G401 (cell line): ENCODE data around the gene BTNL9. TPM values are rescaled to one million over a fixed set of nuclear protein-coding genes. Genes with fewer than 3 reads are reported as not detected.
"Not testable (repeated sequence)": the region's sequence is repeated elsewhere in the genome, so short reads cannot be mapped to it uniquely, and the experiment has no call there.

ENCODE experiments used
- DNase-seq: peaks from one replicate; pipeline ENCODE4 v3.0.0-alpha.2; 2015; ENCODE audit warnings: low spot score
- in situ Hi-C: cut with HindIII; loops from 2 replicates; pipeline ENCODE4 v1.10.0; 2016; ENCODE audit warnings: low sequenced_read_pairs, mixed read lengths
- total RNA-seq: library from RNA; depleted of rRNA; stranded (reverse); fragments of >200 nt; shearing (Covaris generic); gene quantifications from 2 replicates; pipeline ENCODE4 v1.2.3, GENCODE V29; 2014

Gene BTNL9
- total RNA-seq, 1 experiment from 2014 or later: 5.3 TPM

DNA sequence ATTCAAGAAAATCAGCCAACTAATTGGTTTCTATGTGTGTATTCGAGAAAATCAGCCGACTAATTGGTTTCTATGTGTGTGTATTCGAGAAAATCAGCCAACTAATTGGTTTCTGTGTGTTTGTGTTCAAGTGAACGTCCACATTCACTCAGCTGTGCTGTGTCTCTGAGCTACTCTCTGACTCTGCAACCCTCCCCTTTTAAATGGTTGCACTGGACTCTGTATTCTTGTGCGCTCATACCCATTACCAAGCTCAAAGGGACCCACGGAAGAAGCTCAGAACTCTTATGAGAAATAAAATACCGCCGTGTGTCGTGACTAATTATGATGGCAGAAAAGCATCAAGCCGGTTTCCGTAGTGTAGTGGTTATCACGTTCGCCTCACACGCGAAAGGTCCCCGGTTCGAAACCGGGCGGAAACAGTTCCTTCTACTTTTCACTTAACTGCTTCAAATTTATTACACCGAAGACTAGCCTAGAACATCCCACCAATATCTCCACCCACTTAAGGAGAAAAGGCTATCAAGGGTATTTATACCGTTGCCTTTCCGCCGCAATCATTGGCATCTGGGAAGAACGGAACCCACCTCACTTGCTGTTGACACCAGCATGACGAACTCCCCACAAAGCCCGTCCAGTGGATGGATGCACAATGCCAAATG is 56.8 kb downstream of the BTNL9 start:
- DNase-seq, in situ Hi-C loops: not testable (repeated sequence)

GRCh38 chr5:181097383-181097753 is 57.3 kb downstream of the BTNL9 start:
- in situ Hi-C loops, DNase-seq: not testable (repeated sequence)

- DNase-seq, in situ Hi-C loops: not testable (repeated sequence)
These were observed 57.9 kb downstream of the BTNL9 start for GRCh38 chr5:181097759-181098491.

- peak; percentile 7 for DNase-seq
- in situ Hi-C loops: no loop called here
These were observed 58.9 kb downstream of the BTNL9 start for GRCh38 chr5:181098762-181099601.

DNA sequence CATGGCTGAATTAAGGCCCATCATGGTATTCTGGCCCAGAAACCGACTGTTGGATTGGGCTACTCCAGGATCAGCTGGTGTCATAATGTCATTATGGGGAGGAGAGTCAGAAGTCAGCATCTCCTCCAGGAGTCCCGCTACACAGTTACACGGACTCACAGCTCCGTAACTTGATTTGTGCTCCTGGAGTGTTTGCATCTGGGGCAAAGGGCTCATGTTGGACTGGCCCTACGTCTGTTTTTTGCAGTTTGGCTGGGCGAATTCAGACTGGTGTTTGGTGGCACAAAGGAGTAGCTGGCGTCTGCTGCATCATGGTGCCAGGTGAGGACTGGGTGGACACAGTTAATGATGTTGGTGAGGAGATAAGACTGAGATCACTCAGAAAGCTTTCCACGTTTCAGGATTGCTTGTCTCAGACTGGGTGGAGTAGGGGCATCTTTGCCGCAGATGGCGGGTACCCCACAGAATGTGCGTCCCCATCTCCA is 59.6 kb downstream of the BTNL9 start:
- in situ Hi-C loops: no loop called here
- DNase-seq: peak; percentile 5

GRCh38 chr5:181100121-181100875 is 60.2 kb downstream of the BTNL9 start:
- in situ Hi-C loops: no loop called here
- DNase-seq: peak; percentile 25

DNA sequence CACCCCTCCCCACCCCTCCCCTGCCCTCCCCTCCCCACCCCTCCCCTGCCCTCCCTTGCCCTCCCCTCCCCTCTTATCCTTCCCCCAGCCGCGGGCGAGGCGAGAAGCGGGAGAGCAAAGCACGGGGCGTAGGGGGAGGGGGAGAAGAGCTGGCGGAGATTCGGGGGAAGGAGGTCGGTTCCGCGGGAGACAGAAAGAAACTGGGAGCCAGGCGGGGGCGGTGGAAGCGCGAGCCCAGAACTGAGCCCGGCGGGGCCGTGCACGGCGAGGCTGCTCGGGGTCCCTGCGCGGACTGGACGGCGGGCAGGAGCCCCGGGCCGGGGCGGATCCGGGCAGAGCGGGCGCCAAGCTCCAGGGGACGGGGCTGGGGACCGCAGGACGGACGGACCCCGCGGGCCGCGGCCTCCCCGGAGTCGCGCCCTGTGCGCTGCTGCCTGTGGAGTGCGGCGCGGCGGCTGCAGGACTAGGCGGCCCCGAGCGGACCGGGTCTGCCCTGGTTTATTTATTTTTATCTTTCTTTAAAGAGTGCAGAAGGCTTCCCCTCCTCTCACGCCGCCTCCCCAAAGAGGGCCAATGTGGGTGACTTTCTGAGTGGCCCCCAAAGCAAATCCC is 61.1 kb downstream of the BTNL9 start:
- in situ Hi-C loops, DNase-seq: not testable (repeated sequence)

DNA sequence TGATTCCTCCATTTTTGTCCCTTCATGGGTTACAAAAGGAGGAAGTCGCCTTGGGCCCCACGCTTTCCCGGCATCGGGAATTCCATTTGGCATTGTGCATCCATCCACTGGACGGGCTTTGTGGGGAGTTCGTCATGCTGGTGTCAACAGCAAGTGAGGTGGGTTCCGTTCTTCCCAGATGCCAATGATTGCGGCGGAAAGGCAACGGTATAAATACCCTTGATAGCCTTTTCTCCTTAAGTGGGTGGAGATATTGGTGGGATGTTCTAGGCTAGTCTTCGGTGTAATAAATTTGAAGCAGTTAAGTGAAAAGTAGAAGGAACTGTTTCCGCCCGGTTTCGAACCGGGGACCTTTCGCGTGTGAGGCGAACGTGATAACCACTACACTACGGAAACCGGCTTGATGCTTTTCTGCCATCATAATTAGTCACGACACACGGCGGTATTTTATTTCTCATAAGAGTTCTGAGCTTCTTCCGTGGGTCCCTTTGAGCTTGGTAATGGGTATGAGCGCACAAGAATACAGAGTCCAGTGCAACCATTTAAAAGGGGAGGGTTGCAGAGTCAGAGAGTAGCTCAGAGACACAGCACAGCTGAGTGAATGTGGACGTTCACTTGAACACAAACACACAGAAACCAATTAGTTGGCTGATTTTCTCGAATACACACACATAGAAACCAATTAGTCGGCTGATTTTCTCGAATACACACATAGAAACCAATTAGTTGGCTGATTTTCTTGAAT is 62.0 kb downstream of the BTNL9 start:
- DNase-seq, in situ Hi-C loops: not testable (repeated sequence)

DNA sequence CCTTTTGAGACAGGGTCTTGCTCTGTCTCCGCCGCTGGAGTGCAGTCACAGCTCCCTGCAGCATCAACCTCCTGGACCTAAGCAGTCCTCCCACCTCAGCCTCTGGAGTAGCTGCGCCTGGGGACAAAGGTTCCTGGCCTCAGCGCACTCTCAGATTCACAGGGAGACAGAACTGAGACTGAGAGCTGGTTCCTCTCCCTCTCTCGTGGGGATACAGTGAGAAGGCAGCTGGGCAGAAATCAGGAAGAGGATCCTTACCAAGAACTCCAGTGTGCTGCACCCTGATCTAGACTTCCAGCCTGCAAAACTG is 64.1 kb downstream of the BTNL9 start:
- DNase-seq, in situ Hi-C loops: not testable (repeated sequence)

GRCh38 chr5:181104606-181105390 is 64.7 kb downstream of the BTNL9 start:
- not testable (repeated sequence) for DNase-seq

DNA sequence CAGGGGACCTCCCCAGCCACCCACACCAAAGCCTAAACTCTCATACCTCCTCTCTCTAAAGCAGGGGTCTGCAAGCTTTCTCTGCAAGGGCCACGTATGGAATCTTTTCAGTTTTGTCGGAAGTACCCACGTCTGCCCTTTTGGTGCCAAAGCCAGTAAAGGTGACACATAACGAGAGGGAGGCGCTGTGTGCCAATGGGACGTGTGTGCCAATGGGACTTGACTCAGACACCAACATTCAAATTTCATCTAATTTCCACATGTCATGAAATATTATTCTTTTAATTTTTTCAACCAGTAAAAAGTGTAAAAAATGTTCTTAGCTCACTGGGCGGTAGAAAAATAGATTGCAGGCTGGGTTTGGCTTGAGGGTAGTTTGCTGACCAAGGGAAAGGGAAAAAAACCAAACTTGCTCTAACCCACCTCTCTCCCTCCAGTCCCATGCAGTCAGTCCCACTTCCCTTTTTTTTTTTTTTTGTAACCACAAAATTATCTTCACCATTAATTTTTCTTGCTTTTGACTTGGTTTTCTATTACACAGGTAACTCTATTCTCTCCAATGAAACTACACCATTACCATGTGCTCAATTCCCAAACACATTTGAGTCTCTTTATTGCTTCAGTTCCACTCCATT is 65.4 kb downstream of the BTNL9 start:
- no peak for DNase-seq
- in situ Hi-C loops: no loop called here

More at GRCh38 chr5:181104606-181105390, 64.7 kb downstream of the BTNL9 start:
- in situ Hi-C loops: not testable (repeated sequence)

DNA sequence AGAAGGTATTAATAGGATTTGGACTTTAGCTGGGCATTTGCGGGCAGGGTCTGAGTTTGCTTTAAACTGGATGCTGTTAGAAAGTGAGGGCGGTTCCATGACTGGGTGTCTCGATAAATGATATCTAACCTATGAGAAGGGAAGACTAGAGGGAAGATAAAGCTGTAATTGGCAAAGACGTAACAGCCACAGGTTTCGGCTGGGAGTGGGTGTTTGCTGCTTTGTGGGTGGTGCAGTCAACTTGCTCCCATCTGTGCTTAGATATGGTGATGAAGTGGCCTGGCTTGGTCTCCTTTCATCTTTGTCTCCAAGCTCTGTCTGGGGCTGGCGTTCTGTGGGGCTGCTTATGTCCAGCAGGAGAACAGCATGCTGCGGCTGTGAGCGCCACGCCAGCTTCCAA is 67.6 kb downstream of the BTNL9 start:
- in situ Hi-C loops: no loop called here
- DNase-seq: no peak

- no peak for DNase-seq
- in situ Hi-C loops: no loop called here
These were observed 68.6 kb downstream of the BTNL9 start for GRCh38 chr5:181108578-181109165.

DNA sequence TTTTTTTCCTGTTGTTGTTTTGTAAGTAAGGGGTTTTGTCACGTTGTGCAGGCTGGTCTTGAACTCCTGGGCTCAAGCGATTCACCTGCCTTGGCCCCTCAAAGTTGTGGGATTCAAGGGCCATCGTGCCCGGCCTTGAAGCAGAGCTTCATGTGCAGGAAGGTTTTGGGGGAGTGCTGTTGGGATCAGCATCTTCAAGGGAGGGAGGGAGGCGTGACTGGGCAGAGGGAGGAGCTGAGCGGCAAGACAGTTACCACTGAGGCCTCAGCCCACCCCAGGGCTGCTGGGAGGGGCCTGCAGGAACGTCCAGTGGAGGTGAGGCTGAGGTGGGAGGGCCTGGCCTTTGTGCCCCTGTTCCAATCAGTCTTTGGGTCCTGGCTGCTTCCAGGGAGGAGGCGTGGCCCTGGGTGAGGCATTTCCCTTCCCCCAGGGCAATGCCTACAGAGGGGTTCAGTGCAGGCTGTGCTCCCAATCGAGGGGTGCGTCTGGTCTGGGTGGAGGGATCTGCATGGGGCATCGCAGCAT is 69.5 kb downstream of the BTNL9 start:
- in situ Hi-C loops: no loop called here
- DNase-seq: no peak

DNA sequence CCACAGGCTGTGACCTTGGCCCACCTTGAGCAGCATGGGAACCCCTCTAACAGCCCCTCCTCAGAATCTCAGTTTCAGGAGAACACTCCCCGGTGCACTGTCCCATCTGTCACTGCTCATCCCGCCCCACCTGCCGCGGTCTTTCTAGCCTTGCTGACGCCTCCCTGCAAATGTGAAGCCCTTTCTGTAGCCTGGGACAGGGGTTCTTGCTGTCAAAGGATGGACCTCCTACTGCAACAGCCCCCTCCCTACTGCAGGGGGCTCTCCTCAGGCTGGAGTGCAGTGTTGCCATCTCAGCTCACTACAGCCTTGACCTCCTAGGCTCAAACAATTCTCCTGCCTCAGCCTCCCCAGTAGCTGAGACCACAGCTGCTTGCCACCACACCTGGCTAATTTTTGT is 70.9 kb downstream of the BTNL9 start:
- in situ Hi-C loops: no loop called here
- DNase-seq: no peak
